Measurements from ENCODE around the gene LKAAEAR1. TPM values are rescaled to one million over a fixed set of nuclear protein-coding genes. Genes with fewer than 3 reads are reported as not detected.

The LKAAEAR1 gene
- total and polyA plus RNA-seq, 2 of the 13 experiments (the other 11 are each of a cell fraction or from before 2014, with no cell fraction given): not detected

DNA sequence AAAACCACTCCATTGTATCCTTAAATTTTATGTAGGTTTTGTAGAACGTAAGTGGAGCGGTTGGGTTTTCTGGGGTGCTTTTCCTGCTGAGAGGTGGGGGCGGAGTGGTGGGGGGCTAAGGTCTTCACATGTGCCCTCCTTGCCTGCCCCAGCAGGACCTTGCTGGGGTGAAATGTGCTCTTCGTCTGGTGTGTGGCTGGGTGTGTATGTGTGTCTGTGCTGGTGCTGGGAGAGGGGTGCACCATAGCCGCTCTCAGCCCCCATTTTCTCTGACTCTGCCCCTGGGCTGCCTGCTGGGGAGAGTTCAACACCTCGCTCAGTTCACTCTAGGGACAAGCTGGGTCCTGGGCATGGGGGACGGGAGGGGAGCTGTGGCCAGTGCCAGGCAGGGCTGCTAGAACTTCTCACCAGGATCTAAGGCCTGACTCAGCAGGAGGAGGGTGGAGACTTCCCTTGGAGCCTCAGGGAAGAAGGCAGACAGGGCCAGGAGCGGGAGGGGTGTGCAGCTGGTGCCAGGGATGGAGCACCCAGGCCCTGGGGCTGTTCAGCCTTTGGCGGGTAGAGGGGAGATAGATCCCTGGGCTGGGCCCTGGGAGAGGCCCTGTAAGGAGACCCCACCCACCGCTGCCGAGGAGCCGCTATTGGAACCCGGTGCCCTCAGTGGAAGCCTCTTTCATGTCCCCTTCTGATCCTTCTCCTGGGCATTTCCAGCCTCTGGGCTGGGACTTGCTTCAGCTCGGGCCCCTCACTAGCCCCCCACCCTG, 39.5 kb downstream of the LKAAEAR1 start (continued):
- TF ChIP-seq, protein P1, sequence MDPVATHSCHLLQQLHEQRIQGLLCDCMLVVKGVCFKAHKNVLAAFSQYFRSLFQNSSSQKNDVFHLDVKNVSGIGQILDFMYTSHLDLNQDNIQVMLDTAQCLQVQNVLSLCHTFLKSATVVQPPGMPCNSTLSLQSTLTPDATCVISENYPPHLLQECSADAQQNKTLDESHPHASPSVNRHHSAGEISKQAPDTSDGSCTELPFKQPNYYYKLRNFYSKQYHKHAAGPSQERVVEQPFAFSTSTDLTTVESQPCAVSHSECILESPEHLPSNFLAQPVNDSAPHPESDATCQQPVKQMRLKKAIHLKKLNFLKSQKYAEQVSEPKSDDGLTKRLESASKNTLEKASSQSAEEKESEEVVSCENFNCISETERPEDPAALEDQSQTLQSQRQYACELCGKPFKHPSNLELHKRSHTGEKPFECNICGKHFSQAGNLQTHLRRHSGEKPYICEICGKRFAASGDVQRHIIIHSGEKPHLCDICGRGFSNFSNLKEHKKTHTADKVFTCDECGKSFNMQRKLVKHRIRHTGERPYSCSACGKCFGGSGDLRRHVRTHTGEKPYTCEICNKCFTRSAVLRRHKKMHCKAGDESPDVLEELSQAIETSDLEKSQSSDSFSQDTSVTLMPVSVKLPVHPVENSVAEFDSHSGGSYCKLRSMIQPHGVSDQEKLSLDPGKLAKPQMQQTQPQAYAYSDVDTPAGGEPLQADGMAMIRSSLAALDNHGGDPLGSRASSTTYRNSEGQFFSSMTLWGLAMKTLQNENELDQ (CRISPR knock-in tag; IDR thresholded peaks at IDR 0.05; ENCODE audit: borderline replicate concordance): no peak
- TF ChIP-seq UBTF (CRISPR knock-in tag; IDR thresholded peaks at IDR 0.05): peak; percentile 23; the same call in 1 of the 2 replicates
- TF ChIP-seq ZNF713 (CRISPR knock-in tag; IDR thresholded peaks at IDR 0.05): no peak
- 0 out of 2 replicates have a peak, but pooled peaks have one; percentile 39 for TF ChIP-seq HNRNPL (IDR thresholded peaks at IDR 0.05; ENCODE audit: low read depth, low read length)
- no peak for TF ChIP-seq TBP (CRISPR knock-in tag; IDR thresholded peaks at IDR 0.05)
- no peak for TF ChIP-seq MEIS2 (CRISPR knock-in tag; IDR thresholded peaks at IDR 0.05)
- TF ChIP-seq ZNF879 (CRISPR knock-in tag; IDR thresholded peaks at IDR 0.05): no peak
- TF ChIP-seq ZNF24 (IDR thresholded peaks at IDR 0.05): no peak
- no peak for TF ChIP-seq ZNF234 (CRISPR knock-in tag; conservative IDR thresholded peaks at IDR 0.05)
- no peak for TF ChIP-seq ZNF878 (CRISPR knock-in tag; IDR thresholded peaks at IDR 0.05)
- no peak for TF ChIP-seq ZNF468 (CRISPR knock-in tag; IDR thresholded peaks at IDR 0.05)
- TF ChIP-seq ZNF674 (CRISPR knock-in tag; IDR thresholded peaks at IDR 0.05; ENCODE audit: low read depth): no peak
- TF ChIP-seq ZNF337 (CRISPR knock-in tag; IDR thresholded peaks at IDR 0.05; ENCODE audit: borderline replicate concordance, low read depth): 0 out of 2 replicates have a peak, but pooled peaks have one; percentile 40
- no peak for TF ChIP-seq ZNF558 (CRISPR knock-in tag; IDR thresholded peaks at IDR 0.05; ENCODE audit: borderline replicate concordance)
- TF ChIP-seq JUND (CRISPR knock-in tag; IDR thresholded peaks at IDR 0.05): no peak
- TF ChIP-seq TARDBP (CRISPR knock-in tag; IDR thresholded peaks at IDR 0.05): no peak
- TF ChIP-seq ZNF770 (CRISPR knock-in tag; IDR thresholded peaks at IDR 0.05): no peak
- TF ChIP-seq, protein P2, sequence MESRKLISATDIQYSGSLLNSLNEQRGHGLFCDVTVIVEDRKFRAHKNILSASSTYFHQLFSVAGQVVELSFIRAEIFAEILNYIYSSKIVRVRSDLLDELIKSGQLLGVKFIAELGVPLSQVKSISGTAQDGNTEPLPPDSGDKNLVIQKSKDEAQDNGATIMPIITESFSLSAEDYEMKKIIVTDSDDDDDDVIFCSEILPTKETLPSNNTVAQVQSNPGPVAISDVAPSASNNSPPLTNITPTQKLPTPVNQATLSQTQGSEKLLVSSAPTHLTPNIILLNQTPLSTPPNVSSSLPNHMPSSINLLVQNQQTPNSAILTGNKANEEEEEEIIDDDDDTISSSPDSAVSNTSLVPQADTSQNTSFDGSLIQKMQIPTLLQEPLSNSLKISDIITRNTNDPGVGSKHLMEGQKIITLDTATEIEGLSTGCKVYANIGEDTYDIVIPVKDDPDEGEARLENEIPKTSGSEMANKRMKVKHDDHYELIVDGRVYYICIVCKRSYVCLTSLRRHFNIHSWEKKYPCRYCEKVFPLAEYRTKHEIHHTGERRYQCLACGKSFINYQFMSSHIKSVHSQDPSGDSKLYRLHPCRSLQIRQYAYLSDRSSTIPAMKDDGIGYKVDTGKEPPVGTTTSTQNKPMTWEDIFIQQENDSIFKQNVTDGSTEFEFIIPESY (CRISPR knock-in tag; IDR thresholded peaks at IDR 0.05): no peak
- no peak for TF ChIP-seq ZNF792 (CRISPR knock-in tag; IDR thresholded peaks at IDR 0.05)
- TF ChIP-seq ZNF547 (CRISPR knock-in tag; IDR thresholded peaks at IDR 0.05): 0 out of 2 replicates have a peak, but pooled peaks have one; percentile 40
- TF ChIP-seq GZF1 (CRISPR knock-in tag; IDR thresholded peaks at IDR 0.05): no peak

All from HepG2 (cell line).